ENCODE data around the gene FGD1. TPM values are rescaled to one million over a fixed set of nuclear protein-coding genes. Genes with fewer than 3 reads are reported as not detected.

The FGD1 gene
- total and polyA plus RNA-seq, 2 of the 13 experiments (the other 11 are each of a cell fraction or from before 2014, with no cell fraction given) = 0.36 to 0.62 TPM

DNA sequence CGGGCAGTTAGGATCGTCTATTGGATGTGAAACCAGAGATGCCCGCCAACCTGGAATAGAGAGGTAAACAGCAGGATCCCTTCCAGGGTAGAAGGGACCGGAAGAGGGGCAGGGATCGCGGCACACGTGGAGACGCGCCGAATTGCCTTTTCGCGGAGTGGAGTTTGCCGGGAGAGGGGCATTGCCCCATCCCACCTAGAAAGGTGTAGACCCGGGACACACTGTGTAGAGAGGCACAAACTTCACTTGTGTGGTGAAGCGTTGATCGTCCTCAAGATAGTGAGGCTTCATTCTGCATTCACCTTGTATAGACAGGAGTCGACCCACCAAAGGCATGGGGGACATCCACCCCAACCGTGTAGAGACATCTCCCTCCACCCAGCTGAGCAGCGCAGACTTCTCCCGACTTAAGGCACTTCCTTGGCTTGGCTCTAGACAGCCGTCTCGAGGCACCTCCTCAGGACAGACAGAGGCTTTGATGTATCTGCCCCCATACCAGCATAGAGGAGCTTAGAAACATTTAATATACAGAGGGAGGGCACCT is 34.4 kb upstream of the FGD1 start (continued):
- TF ChIP-seq, protein P1, sequence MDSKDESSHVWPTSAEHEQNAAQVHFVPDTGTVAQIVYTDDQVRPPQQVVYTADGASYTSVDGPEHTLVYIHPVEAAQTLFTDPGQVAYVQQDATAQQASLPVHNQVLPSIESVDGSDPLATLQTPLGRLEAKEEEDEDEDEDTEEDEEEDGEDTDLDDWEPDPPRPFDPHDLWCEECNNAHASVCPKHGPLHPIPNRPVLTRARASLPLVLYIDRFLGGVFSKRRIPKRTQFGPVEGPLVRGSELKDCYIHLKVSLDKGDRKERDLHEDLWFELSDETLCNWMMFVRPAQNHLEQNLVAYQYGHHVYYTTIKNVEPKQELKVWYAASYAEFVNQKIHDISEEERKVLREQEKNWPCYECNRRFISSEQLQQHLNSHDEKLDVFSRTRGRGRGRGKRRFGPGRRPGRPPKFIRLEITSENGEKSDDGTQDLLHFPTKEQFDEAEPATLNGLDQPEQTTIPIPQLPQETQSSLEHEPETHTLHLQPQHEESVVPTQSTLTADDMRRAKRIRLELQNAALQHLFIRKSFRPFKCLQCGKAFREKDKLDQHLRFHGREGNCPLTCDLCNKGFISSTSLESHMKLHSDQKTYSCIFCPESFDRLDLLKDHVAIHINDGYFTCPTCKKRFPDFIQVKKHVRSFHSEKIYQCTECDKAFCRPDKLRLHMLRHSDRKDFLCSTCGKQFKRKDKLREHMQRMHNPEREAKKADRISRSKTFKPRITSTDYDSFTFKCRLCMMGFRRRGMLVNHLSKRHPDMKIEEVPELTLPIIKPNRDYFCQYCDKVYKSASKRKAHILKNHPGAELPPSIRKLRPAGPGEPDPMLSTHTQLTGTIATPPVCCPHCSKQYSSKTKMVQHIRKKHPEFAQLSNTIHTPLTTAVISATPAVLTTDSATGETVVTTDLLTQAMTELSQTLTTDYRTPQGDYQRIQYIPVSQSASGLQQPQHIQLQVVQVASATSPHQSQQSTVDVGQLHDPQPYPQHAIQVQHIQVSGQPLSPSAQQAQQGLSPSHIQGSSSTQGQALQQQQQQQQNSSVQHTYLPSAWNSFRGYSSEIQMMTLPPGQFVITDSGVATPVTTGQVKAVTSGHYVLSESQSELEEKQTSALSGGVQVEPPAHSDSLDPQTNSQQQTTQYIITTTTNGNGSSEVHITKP (CRISPR knock-in tag; IDR thresholded peaks at IDR 0.05; ENCODE audit: low read depth) = no peak
- TF ChIP-seq, protein P2, sequence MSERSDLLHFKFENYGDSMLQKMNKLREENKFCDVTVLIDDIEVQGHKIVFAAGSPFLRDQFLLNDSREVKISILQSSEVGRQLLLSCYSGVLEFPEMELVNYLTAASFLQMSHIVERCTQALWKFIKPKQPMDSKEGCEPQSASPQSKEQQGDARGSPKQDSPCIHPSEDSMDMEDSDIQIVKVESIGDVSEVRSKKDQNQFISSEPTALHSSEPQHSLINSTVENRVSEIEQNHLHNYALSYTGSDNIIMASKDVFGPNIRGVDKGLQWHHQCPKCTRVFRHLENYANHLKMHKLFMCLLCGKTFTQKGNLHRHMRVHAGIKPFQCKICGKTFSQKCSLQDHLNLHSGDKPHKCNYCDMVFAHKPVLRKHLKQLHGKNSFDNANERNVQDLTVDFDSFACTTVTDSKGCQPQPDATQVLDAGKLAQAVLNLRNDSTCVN (CRISPR knock-in tag; IDR thresholded peaks at IDR 0.05; ENCODE audit: borderline replicate concordance) = no peak
- TF ChIP-seq KDM5B (CRISPR knock-in tag; IDR thresholded peaks at IDR 0.05; ENCODE audit: borderline replicate concordance) = no peak
- no peak for TF ChIP-seq ZNF773 (CRISPR knock-in tag; IDR thresholded peaks at IDR 0.05; ENCODE audit: borderline replicate concordance)
- TF ChIP-seq KLF12 (CRISPR knock-in tag; IDR thresholded peaks at IDR 0.05; ENCODE audit: borderline replicate concordance) = no peak
- no peak for TF ChIP-seq USF2 (IDR thresholded peaks at IDR 0.05; ENCODE audit: low read depth, low read length)
- no peak for TF ChIP-seq USF2 (CRISPR knock-in tag; IDR thresholded peaks at IDR 0.05; ENCODE audit: borderline replicate concordance)
- TF ChIP-seq, protein P3, sequence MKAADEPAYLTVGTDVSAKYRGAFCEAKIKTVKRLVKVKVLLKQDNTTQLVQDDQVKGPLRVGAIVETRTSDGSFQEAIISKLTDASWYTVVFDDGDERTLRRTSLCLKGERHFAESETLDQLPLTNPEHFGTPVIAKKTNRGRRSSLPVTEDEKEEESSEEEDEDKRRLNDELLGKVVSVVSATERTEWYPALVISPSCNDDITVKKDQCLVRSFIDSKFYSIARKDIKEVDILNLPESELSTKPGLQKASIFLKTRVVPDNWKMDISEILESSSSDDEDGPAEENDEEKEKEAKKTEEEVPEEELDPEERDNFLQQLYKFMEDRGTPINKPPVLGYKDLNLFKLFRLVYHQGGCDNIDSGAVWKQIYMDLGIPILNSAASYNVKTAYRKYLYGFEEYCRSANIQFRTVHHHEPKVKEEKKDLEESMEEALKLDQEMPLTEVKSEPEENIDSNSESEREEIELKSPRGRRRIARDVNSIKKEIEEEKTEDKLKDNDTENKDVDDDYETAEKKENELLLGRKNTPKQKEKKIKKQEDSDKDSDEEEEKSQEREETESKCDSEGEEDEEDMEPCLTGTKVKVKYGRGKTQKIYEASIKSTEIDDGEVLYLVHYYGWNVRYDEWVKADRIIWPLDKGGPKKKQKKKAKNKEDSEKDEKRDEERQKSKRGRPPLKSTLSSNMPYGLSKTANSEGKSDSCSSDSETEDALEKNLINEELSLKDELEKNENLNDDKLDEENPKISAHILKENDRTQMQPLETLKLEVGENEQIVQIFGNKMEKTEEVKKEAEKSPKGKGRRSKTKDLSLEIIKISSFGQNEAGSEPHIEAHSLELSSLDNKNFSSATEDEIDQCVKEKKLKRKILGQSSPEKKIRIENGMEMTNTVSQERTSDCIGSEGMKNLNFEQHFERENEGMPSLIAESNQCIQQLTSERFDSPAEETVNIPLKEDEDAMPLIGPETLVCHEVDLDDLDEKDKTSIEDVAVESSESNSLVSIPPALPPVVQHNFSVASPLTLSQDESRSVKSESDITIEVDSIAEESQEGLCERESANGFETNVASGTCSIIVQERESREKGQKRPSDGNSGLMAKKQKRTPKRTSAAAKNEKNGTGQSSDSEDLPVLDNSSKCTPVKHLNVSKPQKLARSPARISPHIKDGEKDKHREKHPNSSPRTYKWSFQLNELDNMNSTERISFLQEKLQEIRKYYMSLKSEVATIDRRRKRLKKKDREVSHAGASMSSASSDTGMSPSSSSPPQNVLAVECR (CRISPR knock-in tag; IDR thresholded peaks at IDR 0.05; ENCODE audit: borderline replicate concordance) = peak; percentile 65; the same call in 1 of the 2 replicates
- TF ChIP-seq RARA (CRISPR knock-in tag; IDR thresholded peaks at IDR 0.05) = no peak
- no peak for TF ChIP-seq GLI4 (CRISPR knock-in tag; IDR thresholded peaks at IDR 0.05; ENCODE audit: borderline replicate concordance)
- TF ChIP-seq ZNF207 (IDR thresholded peaks at IDR 0.05; ENCODE audit: borderline replicate concordance) = no peak
- no peak for TF ChIP-seq KLF11 (CRISPR knock-in tag; IDR thresholded peaks at IDR 0.05)
- no peak for TF ChIP-seq RAD51 (IDR thresholded peaks at IDR 0.05; ENCODE audit: borderline replicate concordance)
- TF ChIP-seq ZNF768 (CRISPR knock-in tag; IDR thresholded peaks at IDR 0.05) = no peak
- TF ChIP-seq CSRNP2 (CRISPR knock-in tag; conservative IDR thresholded peaks at IDR 0.05; ENCODE audit: low read depth) = no peak

Measured in HepG2 (cell line).